Measurements from ENCODE around the gene MGAT4C.

MGAT4C gene

DNA sequence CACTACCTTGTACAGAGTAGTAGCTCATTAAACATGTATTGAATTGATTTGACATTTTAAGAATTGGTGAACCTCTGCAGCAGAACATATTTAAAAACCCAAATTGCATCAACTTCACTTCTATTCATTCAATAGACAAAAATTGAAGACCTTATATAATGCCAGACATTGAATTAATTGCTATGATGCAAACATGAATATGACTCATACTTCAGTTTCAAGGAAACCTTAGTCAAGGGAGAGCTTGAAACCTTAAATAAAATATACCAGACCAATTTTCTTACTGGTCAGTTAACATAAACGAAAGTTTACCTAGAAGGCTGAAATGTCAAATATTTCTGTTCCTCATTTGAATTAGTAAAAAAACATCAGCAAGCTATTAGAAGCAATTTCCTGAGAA is 5.0 kb upstream of the MGAT4C start:
- Histone ChIP-seq H3K4me1 (ENCODE audit: control insufficient read depth, insufficient read depth, low read length, poor library complexity, severe bottlenecking) (no peaks in the 10 kb centered on the region), H3K27ac (ENCODE audit: low read depth, low read length, severe bottlenecking) (no peak overlapping the region), H3K36me3 (ENCODE audit: control insufficient read depth, insufficient read depth, low read length) (no peaks in the 10 kb centered on the region), H3K9me3 (ENCODE audit: control insufficient read depth, low read length) (no peaks in the 10 kb centered on the region), H3K4me3 (ENCODE audit: extremely low read depth, insufficient read depth, low read length, poor library complexity, severe bottlenecking) (no peak overlapping the region)
- no CpG with 5 or more reads among the region's 1 CpG for WGBS, 2 experiments (ENCODE audit: insufficient coverage in 2 of 2)

DNA sequence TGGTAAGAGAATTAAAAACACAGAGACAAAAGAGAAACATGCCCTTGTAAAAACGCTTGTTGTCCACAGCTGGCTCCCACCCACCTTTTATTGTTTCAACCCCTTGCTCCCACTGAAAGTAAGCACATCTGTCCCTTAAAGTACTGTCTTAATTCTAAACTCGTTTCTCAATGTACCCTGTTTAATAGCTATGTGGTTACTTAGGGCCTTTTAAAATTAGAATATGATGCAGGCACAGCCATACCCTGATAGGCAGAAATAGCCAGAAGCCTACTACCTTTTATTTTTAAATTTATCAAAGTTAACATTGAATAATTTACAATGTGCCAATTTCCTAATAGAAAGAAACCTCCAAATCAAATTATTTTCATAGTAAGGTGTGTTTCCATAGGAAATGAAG is 4.0 kb upstream of the MGAT4C start:
- H3K4me3 ChIP-seq (ENCODE audit: extremely low read depth, insufficient read depth, low read length, poor library complexity, severe bottlenecking) = no peak overlapping the region
- WGBS, 2 experiments (ENCODE audit: insufficient coverage in 2 of 2) = 83% methylated on average over 1 of the region's 2 CpGs; no CpG with 5 or more reads in 1 of the 2 experiments
- H3K9me3 ChIP-seq (ENCODE audit: control insufficient read depth, low read length) = no peaks in the 10 kb centered on the region
- H3K27ac ChIP-seq (ENCODE audit: low read depth, low read length, severe bottlenecking) = no peak overlapping the region
- H3K36me3 ChIP-seq (ENCODE audit: control insufficient read depth, insufficient read depth, low read length) = no peaks in the 10 kb centered on the region
- no peaks in the 10 kb centered on the region for H3K4me1 ChIP-seq (ENCODE audit: control insufficient read depth, insufficient read depth, low read length, poor library complexity, severe bottlenecking)

DNA sequence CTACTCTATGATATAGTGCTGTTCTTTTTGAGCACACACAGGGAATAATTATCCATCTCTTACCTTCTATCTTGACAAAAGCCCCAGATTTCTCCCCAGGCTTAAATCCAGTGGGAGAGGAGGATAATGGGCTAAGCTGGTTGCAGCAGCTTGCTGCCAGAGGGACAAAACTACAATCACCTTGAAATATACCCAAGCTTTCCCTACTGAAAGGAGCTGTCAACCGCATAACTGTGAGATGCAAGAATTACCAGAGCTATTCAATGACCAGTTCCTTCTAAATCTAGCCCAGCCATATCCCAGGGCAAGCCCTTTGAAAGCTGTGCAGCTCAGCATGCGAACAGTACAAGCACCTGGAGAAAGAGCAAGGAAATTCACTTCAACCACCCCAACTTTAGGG is 943 bp upstream of the MGAT4C start:
- no peak overlapping the region for H3K4me3 ChIP-seq (ENCODE audit: extremely low read depth, insufficient read depth, low read length, poor library complexity, severe bottlenecking)
- no peaks in the 10 kb centered on the region for H3K36me3 ChIP-seq (ENCODE audit: control insufficient read depth, insufficient read depth, low read length)
- no peak overlapping the region for H3K27ac ChIP-seq (ENCODE audit: low read depth, low read length, severe bottlenecking)
- H3K4me1 ChIP-seq (ENCODE audit: control insufficient read depth, insufficient read depth, low read length, poor library complexity, severe bottlenecking) = no peaks in the 10 kb centered on the region
- WGBS, 2 experiments (ENCODE audit: insufficient coverage in 2 of 2) = 33 to 80% methylated on average over 1 to 2 of the region's 2 CpGs
- no peaks in the 10 kb centered on the region for H3K9me3 ChIP-seq (ENCODE audit: control insufficient read depth, low read length)

DNA sequence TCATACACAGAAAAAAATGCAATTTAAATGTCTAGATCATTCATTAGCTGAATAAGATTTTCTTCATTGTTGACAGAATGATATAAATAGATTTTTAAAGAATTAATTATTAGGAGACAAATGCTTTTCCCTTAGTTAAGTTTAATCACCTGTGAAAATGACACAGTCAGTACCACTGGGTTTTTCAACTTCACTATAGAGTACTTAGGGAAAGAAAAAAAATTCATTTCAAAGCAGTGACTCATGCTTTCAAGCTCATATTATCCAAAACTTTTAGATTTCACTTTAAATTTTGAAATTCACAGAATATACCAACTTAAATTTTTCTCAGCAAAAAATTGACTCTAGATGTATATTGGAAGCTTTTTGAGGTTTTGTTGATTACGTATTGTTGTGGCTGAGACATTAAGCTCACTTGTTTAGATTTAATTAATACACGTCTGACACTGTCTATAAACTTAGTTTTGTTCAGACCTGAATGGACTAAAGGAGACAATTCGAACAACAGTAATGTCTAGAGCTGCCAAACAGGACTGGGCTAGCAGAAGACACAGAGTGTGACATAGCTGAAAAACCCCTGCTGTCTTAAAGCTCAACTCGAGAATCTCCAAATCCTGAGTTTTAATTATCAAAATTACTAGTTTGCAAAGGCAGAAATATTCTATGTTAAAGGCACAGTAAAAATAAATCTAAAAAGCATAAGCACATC is 1.6 kb downstream of the MGAT4C start:
- Histone ChIP-seq H3K4me1 (ENCODE audit: control insufficient read depth, insufficient read depth, low read length, poor library complexity, severe bottlenecking) (peaks cover 2% of the 10 kb centered on the region), H3K4me3 (ENCODE audit: extremely low read depth, insufficient read depth, low read length, poor library complexity, severe bottlenecking) (no peak overlapping the region), H3K9me3 (ENCODE audit: control insufficient read depth, low read length) (no peaks in the 10 kb centered on the region), H3K36me3 (ENCODE audit: control insufficient read depth, insufficient read depth, low read length) (no peaks in the 10 kb centered on the region), H3K27ac (ENCODE audit: low read depth, low read length, severe bottlenecking) (no peak overlapping the region)
- 80% methylated on average over 1 of the region's 4 CpGs; no CpG with 5 or more reads in 1 of the 2 experiments for WGBS, 2 experiments (ENCODE audit: insufficient coverage in 2 of 2)

GRCh38 chr12:86249851-86250250 is 6.3 kb downstream of the MGAT4C start:
- H3K27ac ChIP-seq (ENCODE audit: low read depth, low read length, severe bottlenecking) = no peak overlapping the region

GRCh38 chr12:86249276-86249675 is 6.9 kb downstream of the MGAT4C start:
- Histone ChIP-seq H3K9me3 (ENCODE audit: control insufficient read depth, low read length) (no peaks in the 10 kb centered on the region), H3K27ac (ENCODE audit: low read depth, low read length, severe bottlenecking) (no peak overlapping the region), H3K36me3 (ENCODE audit: control insufficient read depth, insufficient read depth, low read length) (no peaks in the 10 kb centered on the region), H3K4me3 (ENCODE audit: extremely low read depth, insufficient read depth, low read length, poor library complexity, severe bottlenecking) (no peak overlapping the region), H3K4me1 (ENCODE audit: control insufficient read depth, insufficient read depth, low read length, poor library complexity, severe bottlenecking) (peaks cover 9% of the 10 kb centered on the region)
- WGBS, 2 experiments (ENCODE audit: insufficient coverage in 2 of 2) = no CpG with 5 or more reads among the region's 1 CpG

More at GRCh38 chr12:86249851-86250250, 6.3 kb downstream of the MGAT4C start:
- H3K36me3 ChIP-seq (ENCODE audit: control insufficient read depth, insufficient read depth, low read length) = no peaks in the 10 kb centered on the region
- H3K9me3 ChIP-seq (ENCODE audit: control insufficient read depth, low read length) = no peaks in the 10 kb centered on the region
- no peak overlapping the region for H3K4me3 ChIP-seq (ENCODE audit: extremely low read depth, insufficient read depth, low read length, poor library complexity, severe bottlenecking)
- peaks cover 9% of the 10 kb centered on the region for H3K4me1 ChIP-seq (ENCODE audit: control insufficient read depth, insufficient read depth, low read length, poor library complexity, severe bottlenecking)

DNA sequence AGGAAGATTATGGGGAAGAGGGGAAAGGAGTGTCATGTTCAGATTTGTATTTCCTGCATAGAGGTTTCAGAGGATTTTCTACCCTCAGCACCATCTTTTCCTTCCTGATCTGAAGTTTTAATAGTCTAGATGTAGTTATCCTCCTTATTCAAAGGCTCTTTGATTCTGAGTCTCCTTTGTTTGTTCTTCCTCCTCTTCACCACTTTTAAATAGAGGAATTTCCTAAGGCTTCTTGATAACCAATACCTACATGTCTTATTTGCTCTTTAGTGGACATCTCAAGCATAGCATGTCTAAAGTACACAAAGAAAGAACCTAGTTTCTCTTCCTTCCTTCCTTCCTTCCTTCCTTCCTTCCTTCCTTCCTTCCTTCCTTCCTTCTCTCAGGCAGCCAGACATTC is 8.3 kb downstream of the MGAT4C start:
- H3K36me3 ChIP-seq (ENCODE audit: control insufficient read depth, insufficient read depth, low read length) = no peaks in the 10 kb centered on the region
- H3K4me1 ChIP-seq (ENCODE audit: control insufficient read depth, insufficient read depth, low read length, poor library complexity, severe bottlenecking) = peaks cover 9% of the 10 kb centered on the region
- no peak overlapping the region for H3K4me3 ChIP-seq (ENCODE audit: extremely low read depth, insufficient read depth, low read length, poor library complexity, severe bottlenecking)
- H3K9me3 ChIP-seq (ENCODE audit: control insufficient read depth, low read length) = no peaks in the 10 kb centered on the region
- H3K27ac ChIP-seq (ENCODE audit: low read depth, low read length, severe bottlenecking) = no peak overlapping the region

DNA sequence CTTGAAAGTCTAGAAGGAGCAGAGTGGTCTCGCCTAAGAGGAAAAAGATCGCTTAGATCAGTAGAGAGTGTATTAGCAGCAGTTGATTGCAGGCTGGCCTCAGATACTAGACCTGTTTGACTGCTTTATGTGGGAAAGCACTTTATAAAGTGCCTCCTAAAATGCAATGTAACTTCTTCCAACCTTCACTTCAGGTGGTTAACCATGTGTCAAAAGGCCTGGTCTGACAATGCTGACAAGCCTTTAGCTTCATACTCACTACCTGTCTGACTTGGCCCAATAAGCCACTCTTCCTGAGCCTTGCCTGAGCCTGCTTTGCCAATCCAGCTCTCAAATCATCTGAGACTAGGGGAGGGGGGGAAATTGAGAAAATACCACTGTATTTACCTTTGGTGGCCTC is 14.6 kb downstream of the MGAT4C start:
- no peak overlapping the region for H3K27ac ChIP-seq (ENCODE audit: low read depth, low read length, severe bottlenecking)
- H3K4me3 ChIP-seq (ENCODE audit: extremely low read depth, insufficient read depth, low read length, poor library complexity, severe bottlenecking) = no peak overlapping the region
- WGBS, 2 experiments (ENCODE audit: insufficient coverage in 2 of 2) = 92 to 94% methylated on average over 2 of the region's 2 CpGs
- no peaks in the 10 kb centered on the region for H3K9me3 ChIP-seq (ENCODE audit: control insufficient read depth, low read length)
- H3K4me1 ChIP-seq (ENCODE audit: control insufficient read depth, insufficient read depth, low read length, poor library complexity, severe bottlenecking) = no peaks in the 10 kb centered on the region
- no peaks in the 10 kb centered on the region for H3K36me3 ChIP-seq (ENCODE audit: control insufficient read depth, insufficient read depth, low read length)

DNA sequence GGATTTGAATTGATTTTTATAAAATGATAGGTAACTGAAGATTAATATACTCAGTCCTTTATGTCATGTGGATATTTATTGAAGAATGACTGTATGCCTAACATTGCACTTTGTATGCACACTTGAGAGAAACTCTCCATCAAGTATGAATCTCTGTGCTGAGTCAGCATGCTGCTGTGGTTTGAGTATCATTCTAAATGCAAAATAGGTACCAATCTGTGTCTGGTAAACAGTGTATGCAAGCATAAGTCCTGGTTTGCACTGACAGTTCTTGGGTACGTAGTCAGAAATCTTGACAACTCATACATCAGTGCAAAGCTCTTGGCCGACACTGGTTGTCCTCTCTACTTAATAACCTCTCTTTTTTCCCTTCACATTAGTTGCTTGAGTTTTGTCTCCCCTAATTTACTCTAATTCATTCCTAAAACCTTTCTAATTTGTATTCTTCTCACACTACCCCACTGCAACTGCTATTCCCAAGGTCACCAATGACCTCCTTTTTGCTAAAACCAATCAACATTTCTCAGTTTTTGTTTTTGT is 21.8 kb downstream of the MGAT4C start:
- no peak overlapping the region for H3K27ac ChIP-seq (ENCODE audit: low read depth, low read length, severe bottlenecking)
- H3K4me1 ChIP-seq (ENCODE audit: control insufficient read depth, insufficient read depth, low read length, poor library complexity, severe bottlenecking) = peaks cover 7% of the 10 kb centered on the region
- whole genome bisulfite sequencing, 2 experiments (ENCODE audit: insufficient coverage in 2 of 2) = 76 to 96% methylated on average over 2 of the region's 2 CpGs

DNA sequence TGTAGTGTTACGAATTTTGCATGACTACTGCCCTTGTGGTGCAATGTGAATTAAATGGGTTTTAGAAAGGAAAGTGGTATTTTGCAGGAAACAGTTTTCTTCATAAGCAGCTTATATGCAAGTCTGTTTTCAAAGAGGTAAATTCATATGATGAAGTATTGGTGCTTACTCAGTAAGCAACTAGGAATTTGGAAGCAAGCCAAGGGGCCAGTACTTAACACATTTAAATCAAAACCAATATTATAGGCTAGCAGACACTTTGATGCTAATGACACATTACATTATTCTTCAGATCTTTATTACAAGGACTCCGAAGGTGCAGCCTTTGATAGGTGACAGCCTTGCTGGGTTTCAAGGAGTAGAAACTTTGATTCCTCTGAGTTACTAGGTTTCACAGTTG is 23.1 kb downstream of the MGAT4C start:
- no peak overlapping the region for H3K27ac ChIP-seq (ENCODE audit: low read depth, low read length, severe bottlenecking)
- no peak overlapping the region for H3K4me3 ChIP-seq (ENCODE audit: extremely low read depth, insufficient read depth, low read length, poor library complexity, severe bottlenecking)
- no peaks in the 10 kb centered on the region for H3K9me3 ChIP-seq (ENCODE audit: control insufficient read depth, low read length)
- WGBS, 2 experiments (ENCODE audit: insufficient coverage in 2 of 2) = 86 to 100% methylated on average over 1 to 2 of the region's 2 CpGs
- peaks cover 7% of the 10 kb centered on the region for H3K4me1 ChIP-seq (ENCODE audit: control insufficient read depth, insufficient read depth, low read length, poor library complexity, severe bottlenecking)
- no peaks in the 10 kb centered on the region for H3K36me3 ChIP-seq (ENCODE audit: control insufficient read depth, insufficient read depth, low read length)

More for the DNA sequence above, 21.8 kb downstream of the MGAT4C start:
- no peaks in the 10 kb centered on the region for H3K36me3 ChIP-seq (ENCODE audit: control insufficient read depth, insufficient read depth, low read length)
- H3K4me3 ChIP-seq (ENCODE audit: extremely low read depth, insufficient read depth, low read length, poor library complexity, severe bottlenecking) = no peak overlapping the region
- H3K9me3 ChIP-seq (ENCODE audit: control insufficient read depth, low read length) = no peaks in the 10 kb centered on the region

- H3K27ac ChIP-seq (ENCODE audit: low read depth, low read length, severe bottlenecking) = peak overlapping the region; percentile 62
- H3K4me3 ChIP-seq (ENCODE audit: extremely low read depth, insufficient read depth, low read length, poor library complexity, severe bottlenecking) = no peak overlapping the region
- no peaks in the 10 kb centered on the region for H3K36me3 ChIP-seq (ENCODE audit: control insufficient read depth, insufficient read depth, low read length)
- H3K4me1 ChIP-seq (ENCODE audit: control insufficient read depth, insufficient read depth, low read length, poor library complexity, severe bottlenecking) = peaks cover 7% of the 10 kb centered on the region
- WGBS, 2 experiments (ENCODE audit: insufficient coverage in 2 of 2) = 100% methylated on average over 2 of the region's 8 CpGs; no CpG with 5 or more reads in 1 of the 2 experiments
- no peaks in the 10 kb centered on the region for H3K9me3 ChIP-seq (ENCODE audit: control insufficient read depth, low read length)
These were observed 25.6 kb downstream of the MGAT4C start for GRCh38 chr12:86230516-86231146.

Measured in mesodermal cell (in vitro differentiated cells).